Measurements from ENCODE around the gene FRMD4A. TPM values are rescaled to one million over a fixed set of nuclear protein-coding genes. Genes with fewer than 3 reads are reported as not detected.

Gene FRMD4A
- total and polyA plus RNA-seq, 7 donors: 2.9 to 9.1 (median 6.2) TPM

DNA sequence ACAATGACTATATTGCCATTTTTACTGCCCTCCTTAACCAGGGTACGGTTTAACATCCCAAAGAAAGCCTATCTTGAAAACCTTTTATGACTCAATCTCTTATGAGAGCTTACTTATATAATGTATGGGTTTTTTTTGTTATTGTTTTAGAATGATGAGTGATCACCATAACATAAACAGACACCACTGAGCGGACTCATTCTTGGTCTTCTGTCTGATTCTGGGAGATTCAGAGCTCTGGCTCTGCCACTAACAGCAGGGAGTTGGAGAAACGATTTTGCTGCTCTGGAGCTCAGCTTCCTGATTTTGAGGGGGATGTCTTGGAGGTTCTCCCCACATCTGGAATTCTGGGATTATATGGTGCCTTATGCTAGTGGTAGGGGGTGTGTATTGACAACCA lies 244.1 kb downstream of the FRMD4A start:
- TF ChIP-seq, protein P1, sequence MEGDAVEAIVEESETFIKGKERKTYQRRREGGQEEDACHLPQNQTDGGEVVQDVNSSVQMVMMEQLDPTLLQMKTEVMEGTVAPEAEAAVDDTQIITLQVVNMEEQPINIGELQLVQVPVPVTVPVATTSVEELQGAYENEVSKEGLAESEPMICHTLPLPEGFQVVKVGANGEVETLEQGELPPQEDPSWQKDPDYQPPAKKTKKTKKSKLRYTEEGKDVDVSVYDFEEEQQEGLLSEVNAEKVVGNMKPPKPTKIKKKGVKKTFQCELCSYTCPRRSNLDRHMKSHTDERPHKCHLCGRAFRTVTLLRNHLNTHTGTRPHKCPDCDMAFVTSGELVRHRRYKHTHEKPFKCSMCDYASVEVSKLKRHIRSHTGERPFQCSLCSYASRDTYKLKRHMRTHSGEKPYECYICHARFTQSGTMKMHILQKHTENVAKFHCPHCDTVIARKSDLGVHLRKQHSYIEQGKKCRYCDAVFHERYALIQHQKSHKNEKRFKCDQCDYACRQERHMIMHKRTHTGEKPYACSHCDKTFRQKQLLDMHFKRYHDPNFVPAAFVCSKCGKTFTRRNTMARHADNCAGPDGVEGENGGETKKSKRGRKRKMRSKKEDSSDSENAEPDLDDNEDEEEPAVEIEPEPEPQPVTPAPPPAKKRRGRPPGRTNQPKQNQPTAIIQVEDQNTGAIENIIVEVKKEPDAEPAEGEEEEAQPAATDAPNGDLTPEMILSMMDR (IDR thresholded peaks at IDR 0.05): no peak
- Histone ChIP-seq H3K27ac (no peak overlapping the region), H3K4me1 (no peaks in the 10 kb centered on the region), H3K4me3 (no peak overlapping the region), H3K27me3 (ENCODE audit: insufficient read depth in 3 of 3, low read length in 2 of 3) (no peaks in the 10 kb centered on the region), H3K36me3 (ENCODE audit: insufficient read depth in 1 of 2, low read depth in 1 of 2) (no peaks in the 10 kb centered on the region), H3K9me3 (no peaks in the 10 kb centered on the region)
- WGBS, 3 donors: 75 to 83% (median 82%) methylated on average over 3 of the region's 3 CpGs
- intact Hi-C loops (cut with DNase I): no loop called here
- DNase-seq (no peak), ATAC-seq (no peak)

DNA sequence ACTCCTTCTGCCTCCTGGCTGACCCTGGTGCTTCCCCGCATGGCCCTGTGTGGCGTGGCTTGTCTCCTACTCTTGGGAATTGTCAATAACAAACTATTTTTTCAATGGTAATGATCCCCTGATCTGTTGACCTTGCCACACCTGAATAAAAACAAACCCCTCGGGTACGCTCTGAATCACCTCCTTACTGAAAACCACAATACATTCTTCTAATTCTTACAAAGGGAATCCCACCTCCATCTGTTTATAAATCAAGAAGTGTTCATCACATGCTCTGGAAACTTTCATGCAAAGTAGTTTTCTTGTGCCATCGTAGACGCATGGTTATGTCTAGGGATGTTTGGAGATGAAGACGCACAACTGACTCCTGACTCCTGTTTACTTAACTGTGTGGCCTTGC lies 245.8 kb downstream of the FRMD4A start:
- no peak overlapping the region for H3K27ac ChIP-seq
- H3K27me3 ChIP-seq (ENCODE audit: insufficient read depth in 3 of 3, low read length in 2 of 3): no peaks in the 10 kb centered on the region
- no peaks in the 10 kb centered on the region for H3K9me3 ChIP-seq
- intact Hi-C loops (cut with DNase I): no loop called here
- TF ChIP-seq, protein P1 (IDR thresholded peaks at IDR 0.05): no peak
- DNase-seq (no peak), ATAC-seq (no peak)
- H3K4me1 ChIP-seq: no peaks in the 10 kb centered on the region
- 96 to 97% (median 96%) methylated on average over 7 of the region's 7 CpGs for WGBS, 3 donors
- H3K36me3 ChIP-seq (ENCODE audit: insufficient read depth in 1 of 2, low read depth in 1 of 2): no peaks in the 10 kb centered on the region
- H3K4me3 ChIP-seq: no peak overlapping the region

- TF ChIP-seq, protein P1 (IDR thresholded peaks at IDR 0.05): no peak
Observed at GRCh38 chr10:14080795-14081194, 249.9 kb downstream of the FRMD4A start.

GRCh38 chr10:14077430-14077829 lies 253.3 kb downstream of the FRMD4A start:
- DNase-seq (no peak), ATAC-seq (no peak)
- no peaks in the 10 kb centered on the region for H3K36me3 ChIP-seq (ENCODE audit: insufficient read depth in 1 of 2, low read depth in 1 of 2)
- intact Hi-C loops (cut with DNase I): no loop called here
- TF ChIP-seq, protein P1 (IDR thresholded peaks at IDR 0.05): no peak
- 56 to 77% (median 69%) methylated on average over 3 of the region's 3 CpGs for WGBS, 3 donors
- H3K4me1 ChIP-seq: peaks cover 4% of the 10 kb centered on the region
- no peaks in the 10 kb centered on the region for H3K9me3 ChIP-seq
- H3K27ac ChIP-seq: no peak overlapping the region
- H3K4me3 ChIP-seq: no peak overlapping the region
- no peaks in the 10 kb centered on the region for H3K27me3 ChIP-seq (ENCODE audit: insufficient read depth in 3 of 3, low read length in 2 of 3)

More at GRCh38 chr10:14080795-14081194, 249.9 kb downstream of the FRMD4A start:
- Histone ChIP-seq H3K36me3 (ENCODE audit: insufficient read depth in 1 of 2, low read depth in 1 of 2) (no peaks in the 10 kb centered on the region), H3K27ac (no peak overlapping the region), H3K9me3 (no peaks in the 10 kb centered on the region), H3K27me3 (ENCODE audit: insufficient read depth in 3 of 3, low read length in 2 of 3) (no peaks in the 10 kb centered on the region), H3K4me1 (no peaks in the 10 kb centered on the region), H3K4me3 (no peak overlapping the region)
- DNase-seq (no peak), ATAC-seq (no peak)
- intact Hi-C loops (cut with DNase I): no loop called here
- WGBS, 3 donors: 68 to 86% (median 75%) methylated on average over 4 of the region's 4 CpGs

Data from psoas muscle (tissue), 8 donors.